Measurements from ENCODE around the gene ARID1B. TPM values are rescaled to one million over a fixed set of nuclear protein-coding genes. Genes with fewer than 3 reads are reported as not detected.

Gene ARID1B
- total and polyA plus RNA-seq, 2 donors (not counting 1 experiment from before 2014, with no cell fraction given): 47.2 to 280 TPM

- H3K27me3 ChIP-seq (replicated peaks in 1 of 4; ENCODE audit: control extremely low read depth in 1 of 4, control insufficient read depth in 3 of 4, insufficient read depth in 4 of 4, low read length in 3 of 4): no peaks in the 10 kb centered on the region
- peaks cover 0 to 4% of the 10 kb centered on the region in 2 experiments for H3K36me3 ChIP-seq (replicated peaks in 1 of 2; ENCODE audit: control extremely low read depth in 1 of 2, control insufficient read depth in 1 of 2, extremely low read depth in 1 of 2, insufficient read depth in 2 of 2, low read length in 1 of 2)
- intact Hi-C loops (cut with micrococcal nuclease): loop anchor here (5.0 kb wide), 1 partner anchor 70 kb away; no protein-coding TSS in a partner anchor
- H3K27ac ChIP-seq (ENCODE audit: low read length in 2 of 2): peak overlapping the region in 1 of 2 donors; percentile 62
- DNase-seq (peak; percentile 70), ATAC-seq (ENCODE audit: low read depth) (peak; percentile 75)
- CTCF ChIA-PET: interaction anchor here (0.6 to 1.3 kb wide), 4 partner anchors 11 to 464 kb away, joined by 3 to 5 read pairs (median 4); no protein-coding TSS in a partner anchor
- peaks cover 85% of the 10 kb centered on the region for H4K20me1 ChIP-seq (ENCODE audit: control insufficient read depth, insufficient read depth, low read length, poor library complexity, severe bottlenecking)
- no CpG with 5 or more reads among the region's 9 CpGs for WGBS (ENCODE audit: insufficient coverage)
- peak overlapping the region; percentile 30 for H3K4me3 Mint-ChIP-seq
- H3K9ac ChIP-seq (ENCODE audit: low read length): peak overlapping the region; percentile 14
- H3K79me2 ChIP-seq (ENCODE audit: control insufficient read depth, insufficient read depth, low read length): peaks cover 98% of the 10 kb centered on the region
- H3K27ac Mint-ChIP-seq: peak overlapping the region; percentile 23
- peaks cover 95% of the 10 kb centered on the region for H3K4me1 Mint-ChIP-seq
- H2AFZ ChIP-seq (ENCODE audit: insufficient read depth, low read depth, low read length, poor library complexity, severe bottlenecking): no peak overlapping the region
- no peaks in the 10 kb centered on the region for H3K27me3 Mint-ChIP-seq
- no peaks in the 10 kb centered on the region for H3K9me3 Mint-ChIP-seq (ENCODE audit: insufficient read depth)
- H3K9me3 ChIP-seq (ENCODE audit: control extremely low read depth in 1 of 3, control insufficient read depth in 2 of 3, insufficient read depth in 1 of 3, low read length in 2 of 3): peaks cover 0 to 4% (median 0%) of the 10 kb centered on the region in 3 donors
- POLR2A ChIA-PET: interaction anchor here (0.7 kb wide), 1 partner anchor 315 kb away, joined by 3 read pairs; no protein-coding TSS in a partner anchor
- H3K4me3 ChIP-seq (ENCODE audit: control extremely low read depth in 1 of 5, extremely low read depth in 1 of 5, insufficient read depth in 1 of 5, low read depth in 2 of 5, low read length in 4 of 5): peak overlapping the region in 1 of 5 experiments; percentile 35
- peaks cover 80 to 85% of the 10 kb centered on the region in 2 donors for H3K4me1 ChIP-seq (ENCODE audit: control insufficient read depth in 2 of 2, insufficient read depth in 2 of 2, low read length in 2 of 2)
- H3K4me2 ChIP-seq (replicated peaks; ENCODE audit: low read depth, low read length, poor library complexity, severe bottlenecking): peak overlapping the region; percentile 59
- TF ChIP-seq CTCF (IDR thresholded peaks at IDR 0.05): no peak
- TF ChIP-seq EZH2 (IDR thresholded peaks at IDR 0.05; ENCODE audit: borderline replicate concordance, insufficient read depth, low read depth, low read length, poor library complexity, severe bottlenecking): no peak
Observed at GRCh38 chr6:156852147-156852857, 75.1 kb downstream of the ARID1B start.

GRCh38 chr6:156852858-156853216 lies 75.7 kb downstream of the ARID1B start:
- H3K4me2 ChIP-seq (replicated peaks; ENCODE audit: low read depth, low read length, poor library complexity, severe bottlenecking): peak overlapping the region; percentile 59
- peaks cover 0 to 4% of the 10 kb centered on the region in 2 experiments for H3K36me3 ChIP-seq (replicated peaks in 1 of 2; ENCODE audit: control extremely low read depth in 1 of 2, control insufficient read depth in 1 of 2, extremely low read depth in 1 of 2, insufficient read depth in 2 of 2, low read length in 1 of 2)
- Mint-ChIP-seq H3K4me1 (peaks cover 95% of the 10 kb centered on the region), H3K4me3 (peak overlapping the region; percentile 32), H3K27me3 (no peaks in the 10 kb centered on the region), H3K27ac (no peak overlapping the region), H3K9me3 (ENCODE audit: insufficient read depth) (no peaks in the 10 kb centered on the region)
- peaks cover 0 to 4% (median 0%) of the 10 kb centered on the region in 3 donors for H3K9me3 ChIP-seq (ENCODE audit: control extremely low read depth in 1 of 3, control insufficient read depth in 2 of 3, insufficient read depth in 1 of 3, low read length in 2 of 3)
- peaks cover 91% of the 10 kb centered on the region for H4K20me1 ChIP-seq (ENCODE audit: control insufficient read depth, insufficient read depth, low read length, poor library complexity, severe bottlenecking)
- ChIA-PET POLR2A (interaction anchor here (0.7 kb wide), 1 partner anchor 316 kb away, joined by 3 read pairs; no protein-coding TSS in a partner anchor), CTCF (interaction anchor here (0.6 to 1.3 kb wide), 3 partner anchors 10 to 463 kb away, joined by 3 to 5 read pairs (median 4); no protein-coding TSS in a partner anchor)
- intact Hi-C loops (cut with micrococcal nuclease): loop anchor here (5.0 kb wide), 1 partner anchor 71 kb away; no protein-coding TSS in a partner anchor
- H3K4me1 ChIP-seq (ENCODE audit: control insufficient read depth in 2 of 2, insufficient read depth in 2 of 2, low read length in 2 of 2): peaks cover 79 to 83% of the 10 kb centered on the region in 2 donors
- peaks cover 98% of the 10 kb centered on the region for H3K79me2 ChIP-seq (ENCODE audit: control insufficient read depth, insufficient read depth, low read length)
- DNase-seq (no peak), ATAC-seq (ENCODE audit: low read depth) (no peak)
- WGBS (ENCODE audit: insufficient coverage): 80% methylated on average over 1 of the region's 1 CpG
- no peak for TF ChIP-seq EZH2 (IDR thresholded peaks at IDR 0.05; ENCODE audit: borderline replicate concordance, insufficient read depth, low read depth, low read length, poor library complexity, severe bottlenecking)
- TF ChIP-seq CTCF (IDR thresholded peaks at IDR 0.05): no peak
- no peaks in the 10 kb centered on the region for H3K27me3 ChIP-seq (replicated peaks in 1 of 4; ENCODE audit: control extremely low read depth in 1 of 4, control insufficient read depth in 3 of 4, insufficient read depth in 4 of 4, low read length in 3 of 4)
- H3K27ac ChIP-seq (ENCODE audit: low read length in 2 of 2): peak overlapping the region in 1 of 2 donors; percentile 62
- no peak overlapping the region for H3K4me3 ChIP-seq (ENCODE audit: control extremely low read depth in 1 of 5, extremely low read depth in 1 of 5, insufficient read depth in 1 of 5, low read depth in 2 of 5, low read length in 4 of 5)
- peak overlapping the region; percentile 14 for H3K9ac ChIP-seq (ENCODE audit: low read length)
- H2AFZ ChIP-seq (ENCODE audit: insufficient read depth, low read depth, low read length, poor library complexity, severe bottlenecking): no peak overlapping the region
